Mucosa of rectum (tissue), 2 donors: ENCODE data around the gene TNIK.

ENCODE experiments used
- H3K27ac ChIP-seq, 2 donors: one replicate each; pipeline ENCODE4 v1.7.0; 2013; ENCODE audit warnings: inconsistent platforms in 2 of 2, low read depth in 2 of 2, low read length in 2 of 2
- H3K27me3 ChIP-seq, 2 donors: one replicate each; pipeline ENCODE4 v1.7.0; 2013; ENCODE audit warnings: low read length in 2 of 2; ENCODE audit not compliant: control insufficient read depth in 2 of 2, insufficient read depth in 2 of 2
- H3K36me3 ChIP-seq, 2 donors: one replicate each; pipeline ENCODE4 v1.7.0; 2013; ENCODE audit warnings: low read length in 2 of 2; ENCODE audit not compliant: control insufficient read depth in 2 of 2, insufficient read depth in 2 of 2
- H3K4me1 ChIP-seq, 2 donors: one replicate each; pipeline ENCODE4 v1.7.0; 2013; ENCODE audit warnings: low read length in 2 of 2, mild to moderate bottlenecking in 1 of 2; ENCODE audit not compliant: control insufficient read depth in 2 of 2, insufficient read depth in 2 of 2
- H3K4me3 ChIP-seq, 2 donors: one replicate each; pipeline ENCODE4 v1.7.0; 2013; ENCODE audit warnings: low read length in 2 of 2
- H3K9ac ChIP-seq, 2 donors: one replicate each; pipeline ENCODE4 v1.7.0; 2013; ENCODE audit warnings: low read length in 2 of 2, low read depth in 1 of 2, mild to moderate bottlenecking in 1 of 2
- H3K9me3 ChIP-seq, 2 donors: one replicate each; pipeline ENCODE4 v1.7.0; 2013; ENCODE audit warnings: low read length in 2 of 2; ENCODE audit not compliant: control insufficient read depth in 2 of 2
- donor health status: healthy.
- donor health status: Normal muscosa, but diverticular disease.

TNIK gene

DNA sequence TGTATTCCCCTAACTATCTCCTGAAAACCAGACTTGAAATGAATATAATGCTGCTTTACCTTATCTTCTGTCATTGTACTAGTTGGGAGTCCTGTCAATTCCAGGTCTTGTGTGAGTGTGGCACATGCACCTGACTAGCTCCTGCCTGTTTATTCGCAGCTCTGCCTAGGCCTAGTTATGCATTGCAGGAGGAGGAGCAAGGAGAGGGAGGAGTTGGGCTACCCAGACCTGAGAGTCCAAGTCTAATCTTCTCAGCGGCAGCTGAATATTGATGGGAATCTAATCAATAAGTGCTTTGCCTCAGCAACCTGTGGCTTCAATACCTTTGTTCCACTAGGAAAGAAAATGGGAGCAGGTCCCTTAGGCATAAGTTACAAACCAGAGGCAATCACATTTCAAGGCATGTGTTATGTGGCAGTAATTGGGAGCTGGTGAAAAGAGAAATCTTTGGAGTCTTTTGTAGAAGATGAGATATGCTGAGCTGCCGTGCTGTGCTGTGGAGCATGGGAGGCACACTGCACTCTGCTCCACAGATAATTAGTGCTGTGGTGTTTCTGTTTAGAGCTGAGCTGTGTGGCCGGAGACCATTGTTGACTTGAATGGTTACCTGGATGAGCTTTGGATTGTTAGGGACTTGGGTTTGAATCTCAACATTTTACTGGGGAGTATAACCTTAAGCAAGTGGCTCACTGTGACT lies 433.5 kb downstream of the TNIK start, which contains the start of gene SLC2A2:
SLC2A2 (minus strand) TSS at position 124 of the 697 bp plus-strand sequence; CDS start at position 74, 50 bp downstream.
- Histone ChIP-seq H3K27ac (no peak within 1 kb of the TSS), H3K9me3 (no peaks in the 10 kb centered on the region), H3K9ac (no peak within 1 kb of the TSS), H3K36me3 (no peaks in the 10 kb centered on the region), H3K27me3 (peaks cover 0 to 11% of the 10 kb centered on the region in 2 donors), H3K4me1 (peaks cover 0 to 2% of the 10 kb centered on the region in 2 donors), H3K4me3 (no peak within 1 kb of the TSS)

DNA sequence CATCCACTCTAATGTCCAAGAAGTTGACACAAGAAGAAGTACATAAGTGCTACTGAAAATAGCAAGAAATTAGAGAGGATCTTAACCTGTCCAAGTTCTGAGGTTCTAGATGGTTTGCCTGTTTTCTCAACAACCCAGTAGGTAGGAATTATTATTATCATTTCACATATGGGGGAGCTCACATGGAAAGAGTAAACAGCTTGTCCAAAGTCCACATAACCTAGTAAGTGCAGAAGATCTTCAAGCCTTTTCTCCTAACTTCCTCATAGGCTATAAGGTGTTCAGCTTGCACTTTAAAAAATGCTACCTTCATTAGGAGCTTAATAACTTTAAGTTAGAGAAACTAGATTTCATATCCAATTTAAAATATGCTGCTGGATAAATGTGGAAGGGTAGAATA lies 436.6 kb downstream of the TNIK start:
- no peak overlapping the region for H3K9ac ChIP-seq
- H3K9me3 ChIP-seq: no peaks in the 10 kb centered on the region
- no peaks in the 10 kb centered on the region for H3K36me3 ChIP-seq
- peaks cover 0 to 7% of the 10 kb centered on the region in 2 donors for H3K27me3 ChIP-seq
- H3K4me3 ChIP-seq: no peak overlapping the region
- peaks cover 0 to 1% of the 10 kb centered on the region in 2 donors for H3K4me1 ChIP-seq
- no peak overlapping the region for H3K27ac ChIP-seq

DNA sequence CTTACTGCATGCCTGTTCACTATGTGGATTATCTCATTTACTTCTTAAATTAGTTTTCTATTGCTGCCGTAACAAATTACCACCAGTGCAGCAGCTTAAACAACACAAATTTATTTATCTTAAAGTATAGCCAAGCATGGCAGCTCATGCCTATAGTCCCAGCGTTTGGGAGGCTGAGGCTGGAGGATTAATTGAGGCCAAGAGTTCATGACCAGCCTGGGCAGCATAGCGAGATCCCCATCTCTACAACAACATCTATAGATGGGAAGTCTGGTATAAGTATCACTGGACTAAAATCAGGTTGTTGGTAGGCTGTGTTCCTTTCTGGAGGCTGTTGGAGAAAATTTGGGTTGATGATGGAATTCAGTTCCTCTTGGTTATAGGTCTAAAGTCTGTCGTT lies 438.8 kb downstream of the TNIK start:
- Histone ChIP-seq H3K36me3 (no peaks in the 10 kb centered on the region), H3K27ac (no peak overlapping the region), H3K4me3 (no peak overlapping the region), H3K9me3 (no peaks in the 10 kb centered on the region), H3K27me3 (no peaks in the 10 kb centered on the region), H3K9ac (no peak overlapping the region), H3K4me1 (no peaks in the 10 kb centered on the region)

DNA sequence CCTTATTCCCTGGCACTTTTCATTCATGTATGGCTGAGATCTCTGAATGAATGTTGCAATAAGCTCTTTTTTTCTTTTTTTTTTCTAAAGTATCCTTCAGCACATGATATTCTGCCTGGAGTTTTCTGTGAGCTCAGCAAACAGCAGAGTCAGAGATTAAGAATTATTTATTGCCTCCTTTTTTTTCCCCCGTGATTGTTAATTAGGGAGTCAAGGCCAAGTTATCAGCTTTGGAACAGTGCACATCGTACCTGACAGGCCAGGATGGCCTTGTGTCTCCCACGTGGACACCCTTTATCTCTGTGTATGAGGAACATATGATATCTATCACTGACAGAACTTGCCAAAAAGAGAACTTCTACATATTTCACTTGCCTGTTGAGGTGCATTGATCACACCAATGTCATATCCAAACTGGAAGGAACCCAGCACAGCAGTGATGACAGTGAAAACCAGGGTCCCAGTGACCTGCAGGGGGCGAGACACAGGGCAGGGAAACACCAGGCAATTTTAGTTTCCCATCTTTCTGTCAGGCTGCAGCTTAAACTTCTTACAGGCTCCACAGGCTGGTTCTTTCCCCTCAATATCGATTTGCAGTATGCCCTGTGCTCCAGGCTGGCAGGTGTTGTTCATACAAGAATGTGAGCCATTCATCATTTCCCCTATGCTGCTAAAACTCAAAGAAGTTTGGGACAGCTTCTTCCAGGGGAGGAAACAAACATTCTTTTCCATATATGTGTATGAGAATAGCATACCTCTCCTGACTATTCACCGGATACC lies 441.9 kb downstream of the TNIK start:
- Histone ChIP-seq H3K27ac (no peak overlapping the region), H3K9ac (no peak overlapping the region), H3K4me3 (no peak overlapping the region), H3K36me3 (no peaks in the 10 kb centered on the region), H3K4me1 (no peaks in the 10 kb centered on the region), H3K27me3 (no peaks in the 10 kb centered on the region), H3K9me3 (no peaks in the 10 kb centered on the region)

DNA sequence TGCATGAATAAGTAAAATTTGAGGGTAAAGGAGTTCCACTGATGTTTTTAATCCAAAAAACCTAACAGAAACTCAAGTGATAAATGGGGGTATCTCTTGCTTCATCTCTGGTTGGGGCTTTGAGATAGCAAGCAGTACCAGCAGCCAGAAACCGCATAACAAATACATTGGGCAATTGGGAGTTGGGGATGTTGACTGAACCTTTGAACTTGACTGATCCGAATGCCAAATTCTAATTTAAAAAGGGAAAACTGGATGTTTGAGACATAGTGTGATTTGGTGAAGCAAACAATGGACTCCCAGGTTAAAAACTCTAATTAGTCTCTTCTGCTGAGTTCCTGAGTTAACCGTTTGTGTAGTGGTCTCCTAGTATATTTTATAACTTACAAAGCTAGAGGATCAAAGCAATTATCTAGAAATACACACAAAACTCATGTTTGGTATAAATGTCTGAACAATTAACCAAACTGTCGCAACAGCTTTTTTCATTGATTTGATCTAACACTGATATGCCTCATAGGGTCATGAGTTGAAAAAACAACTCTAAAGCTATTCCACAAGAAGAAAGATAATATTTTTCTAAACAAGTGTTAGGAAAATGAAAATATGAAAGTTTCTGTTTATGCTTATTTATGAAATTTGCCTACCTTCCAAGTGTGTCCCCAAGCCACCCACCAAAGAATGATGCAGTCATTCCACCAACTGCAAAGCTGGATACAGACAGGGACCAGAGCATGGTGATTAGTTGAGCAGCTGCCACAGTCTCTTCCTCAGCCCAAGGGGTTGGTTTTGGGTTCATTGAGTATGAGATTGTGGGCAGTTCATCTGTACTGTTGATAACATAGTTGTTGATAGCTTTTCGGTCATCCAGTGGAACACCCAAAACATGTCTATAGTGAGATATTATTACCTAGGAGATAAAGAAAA lies 446.1 kb downstream of the TNIK start:
- Histone ChIP-seq H3K9ac (no peak overlapping the region), H3K4me1 (no peaks in the 10 kb centered on the region)

DNA sequence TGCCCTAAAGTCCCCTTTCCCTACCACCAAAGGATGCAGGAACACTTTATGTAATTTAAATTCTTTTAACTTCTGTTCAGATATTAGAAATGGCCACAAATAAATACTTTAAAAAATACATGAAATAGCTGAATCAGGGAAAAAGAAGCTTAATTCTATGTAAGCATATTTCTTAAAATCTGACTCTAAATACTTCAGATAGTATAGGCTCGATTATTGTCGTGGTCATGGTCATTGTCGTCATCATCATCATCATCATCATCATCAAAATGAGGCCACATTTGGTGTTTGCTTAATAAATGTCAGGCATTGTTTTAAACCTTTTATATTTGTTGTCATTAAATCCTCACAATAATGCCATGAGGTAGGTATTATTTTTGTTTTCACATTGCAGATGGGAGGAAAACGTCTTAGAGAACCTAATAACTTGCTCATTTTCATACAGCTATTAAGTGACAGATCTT lies 448.3 kb downstream of the TNIK start:
- no peaks in the 10 kb centered on the region for H3K27me3 ChIP-seq
- H3K36me3 ChIP-seq: no peaks in the 10 kb centered on the region
- no peaks in the 10 kb centered on the region for H3K9me3 ChIP-seq
- H3K27ac ChIP-seq: no peak overlapping the region
- no peak overlapping the region for H3K4me3 ChIP-seq
- no peaks in the 10 kb centered on the region for H3K4me1 ChIP-seq
- no peak overlapping the region for H3K9ac ChIP-seq

More for the DNA sequence above, 446.1 kb downstream of the TNIK start:
- Histone ChIP-seq H3K27ac (no peak overlapping the region), H3K27me3 (no peaks in the 10 kb centered on the region), H3K9me3 (no peaks in the 10 kb centered on the region), H3K36me3 (no peaks in the 10 kb centered on the region), H3K4me3 (no peak overlapping the region)
